Chondrocyte (in vitro differentiated cells): ENCODE results near the gene UVSSA. TPM values are rescaled to one million over a fixed set of nuclear protein-coding genes. Genes with fewer than 3 reads are reported as not detected.

Experiments used
- DNase-seq: peaks from one replicate; pipeline ENCODE4 v3.0.0; 2021; ENCODE audit warnings: mixed read lengths, low spot score
- H3K27ac Mint-ChIP-seq: one replicate; pipeline ENCODE4 v1.8.0; 2021; ENCODE audit warnings: mild to moderate bottlenecking, moderate library complexity, mixed read lengths; ENCODE audit not compliant: unreplicated experiment
- H3K27me3 Mint-ChIP-seq: 2 replicates; pipeline ENCODE4 v1.8.0; 2021; ENCODE audit warnings: low read depth, mixed read lengths
- H3K36me3 Mint-ChIP-seq: 2 replicates; pipeline ENCODE4 v1.8.0; 2021; ENCODE audit warnings: low read depth, mixed read lengths
- H3K4me1 Mint-ChIP-seq: 2 replicates; pipeline ENCODE4 v1.8.0; 2021; ENCODE audit warnings: low read depth, mild to moderate bottlenecking, mixed read lengths
- H3K4me3 Mint-ChIP-seq: one replicate; pipeline ENCODE4 v1.8.0; 2021; ENCODE audit warnings: mild to moderate bottlenecking, moderate library complexity, mixed read lengths; ENCODE audit not compliant: unreplicated experiment
- H3K9me3 Mint-ChIP-seq: 2 replicates; pipeline ENCODE4 v1.8.0; 2021; ENCODE audit warnings: low read depth, mixed read lengths
- total RNA-seq: library from RNA; stranded (reverse); gene quantifications from 3 replicates; pipeline ENCODE4 v1.2.1, GENCODE V29; 2021
- TF ChIP-seq, protein P1 (sequence below): fragments of 200-600 bp; sonication (generic); IDR thresholded peaks from 2 replicates; pipeline ENCODE4 v1.5.0; 2021; ENCODE audit warnings: antibody characterized with exemption, mild to moderate bottlenecking, moderate library complexity

UVSSA gene
- total RNA-seq, 1 donor from 2014 or later, result 20.9 TPM

DNA sequence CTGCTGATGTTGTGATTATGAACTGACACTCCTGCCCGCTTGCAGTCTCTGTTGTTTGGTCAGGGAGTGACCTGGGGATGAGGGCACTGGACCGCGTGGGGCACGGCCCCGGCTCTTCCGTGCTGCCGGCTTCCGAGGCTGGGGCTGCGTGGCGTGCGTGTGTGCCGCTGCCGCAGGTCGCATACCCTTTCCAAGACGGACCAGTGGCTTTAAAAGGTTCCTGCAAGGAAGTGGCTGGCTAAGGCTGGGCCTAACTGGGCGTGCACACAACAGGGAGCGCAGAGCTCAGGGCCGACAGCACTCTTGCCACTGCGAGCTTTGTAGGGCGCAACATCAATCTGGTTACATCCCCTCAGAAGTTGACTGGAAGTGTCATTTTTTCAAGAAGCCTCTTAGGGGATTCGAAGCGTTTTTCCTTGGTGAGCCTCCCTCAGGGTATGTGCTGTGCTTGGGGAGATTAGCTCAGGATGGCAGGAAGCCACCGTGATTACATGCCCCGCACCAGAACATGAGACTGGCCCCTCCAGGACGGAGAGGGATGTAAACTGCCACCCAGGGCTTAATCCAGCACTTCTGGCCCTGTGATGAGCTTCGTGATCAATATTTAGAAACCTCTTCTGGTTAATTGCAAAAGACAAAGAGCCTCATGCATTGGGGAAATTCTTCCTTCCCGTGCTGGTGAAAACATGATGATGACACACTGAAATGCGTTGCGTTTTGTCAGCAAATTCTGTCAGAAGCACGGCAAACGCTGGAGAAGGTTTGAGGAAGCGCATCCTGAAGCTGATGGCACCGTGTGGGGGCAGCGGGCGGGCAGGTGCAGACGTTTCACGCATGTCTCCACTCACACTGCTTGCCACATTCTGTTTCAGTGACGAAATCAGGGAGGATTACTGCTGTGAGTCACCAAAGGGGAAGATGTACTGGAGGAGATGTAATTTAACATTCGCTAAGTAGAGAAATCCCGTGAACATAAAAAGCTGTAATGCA, 46.2 kb upstream of the UVSSA start:
- peaks cover 6% of the 10 kb centered on the region for H3K36me3 Mint-ChIP-seq
- TF ChIP-seq, protein P1, sequence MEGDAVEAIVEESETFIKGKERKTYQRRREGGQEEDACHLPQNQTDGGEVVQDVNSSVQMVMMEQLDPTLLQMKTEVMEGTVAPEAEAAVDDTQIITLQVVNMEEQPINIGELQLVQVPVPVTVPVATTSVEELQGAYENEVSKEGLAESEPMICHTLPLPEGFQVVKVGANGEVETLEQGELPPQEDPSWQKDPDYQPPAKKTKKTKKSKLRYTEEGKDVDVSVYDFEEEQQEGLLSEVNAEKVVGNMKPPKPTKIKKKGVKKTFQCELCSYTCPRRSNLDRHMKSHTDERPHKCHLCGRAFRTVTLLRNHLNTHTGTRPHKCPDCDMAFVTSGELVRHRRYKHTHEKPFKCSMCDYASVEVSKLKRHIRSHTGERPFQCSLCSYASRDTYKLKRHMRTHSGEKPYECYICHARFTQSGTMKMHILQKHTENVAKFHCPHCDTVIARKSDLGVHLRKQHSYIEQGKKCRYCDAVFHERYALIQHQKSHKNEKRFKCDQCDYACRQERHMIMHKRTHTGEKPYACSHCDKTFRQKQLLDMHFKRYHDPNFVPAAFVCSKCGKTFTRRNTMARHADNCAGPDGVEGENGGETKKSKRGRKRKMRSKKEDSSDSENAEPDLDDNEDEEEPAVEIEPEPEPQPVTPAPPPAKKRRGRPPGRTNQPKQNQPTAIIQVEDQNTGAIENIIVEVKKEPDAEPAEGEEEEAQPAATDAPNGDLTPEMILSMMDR, result no peak
- no peaks in the 10 kb centered on the region for H3K9me3 Mint-ChIP-seq
- peak overlapping the region; percentile 41 for H3K27ac Mint-ChIP-seq
- H3K27me3 Mint-ChIP-seq, result no peaks in the 10 kb centered on the region
- DNase-seq, result peak; percentile 74
- H3K4me3 Mint-ChIP-seq, result no peak overlapping the region
- peaks cover 6% of the 10 kb centered on the region for H3K4me1 Mint-ChIP-seq

DNA sequence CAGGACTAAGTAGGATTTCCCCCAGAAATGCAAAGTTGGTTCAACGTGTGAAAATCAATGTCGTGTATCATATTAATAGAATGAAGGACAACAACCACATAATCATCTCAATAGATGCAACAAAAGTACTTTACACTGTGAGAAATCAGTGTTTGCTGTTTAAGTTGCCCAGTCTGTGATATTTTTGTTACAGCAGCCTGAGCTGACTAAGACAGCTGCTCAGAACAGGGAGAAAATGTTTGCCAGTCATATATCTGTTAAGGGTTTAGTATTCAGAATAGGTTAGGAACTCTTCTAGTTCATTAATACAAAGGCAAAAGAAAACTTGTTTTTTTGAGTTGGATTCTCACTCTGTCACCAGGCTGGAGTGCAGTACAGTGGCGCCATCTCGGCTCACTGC, 44.8 kb upstream of the UVSSA start:
- H3K9me3 Mint-ChIP-seq, result no peaks in the 10 kb centered on the region
- H3K4me3 Mint-ChIP-seq, result no peak overlapping the region
- no peak for DNase-seq
- no peaks in the 10 kb centered on the region for H3K27me3 Mint-ChIP-seq
- H3K4me1 Mint-ChIP-seq, result no peaks in the 10 kb centered on the region
- no peak overlapping the region for H3K27ac Mint-ChIP-seq
- H3K36me3 Mint-ChIP-seq, result peaks cover 6% of the 10 kb centered on the region
- TF ChIP-seq, protein P1, result no peak

DNA sequence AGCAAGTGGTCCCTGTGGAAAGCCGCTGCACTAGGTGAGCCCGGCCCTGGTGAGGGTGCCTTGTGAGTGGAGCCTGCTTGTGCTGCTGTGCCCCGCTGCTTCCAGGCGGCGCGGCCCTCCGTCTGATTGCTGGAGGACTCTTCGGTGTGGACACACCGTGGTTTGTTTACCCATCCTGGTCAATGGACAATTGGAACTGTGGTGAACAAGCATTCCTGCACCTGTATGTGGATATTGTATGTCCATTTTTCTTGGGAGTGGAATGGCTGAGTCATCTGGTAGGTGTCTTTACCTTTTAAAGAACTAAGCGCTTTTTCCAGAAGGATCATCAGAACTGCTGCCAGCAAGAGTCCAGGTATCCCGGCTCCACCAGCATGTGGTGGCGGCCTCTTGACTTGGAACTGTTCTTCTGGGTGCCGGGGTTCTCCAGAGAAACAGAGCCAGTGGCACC, 41.7 kb upstream of the UVSSA start:
- H3K27me3 Mint-ChIP-seq, result no peaks in the 10 kb centered on the region
- no peaks in the 10 kb centered on the region for H3K9me3 Mint-ChIP-seq
- no peak overlapping the region for H3K27ac Mint-ChIP-seq
- peak; percentile 84 for DNase-seq
- H3K36me3 Mint-ChIP-seq, result peaks cover 3% of the 10 kb centered on the region
- TF ChIP-seq, protein P1, result no peak
- H3K4me3 Mint-ChIP-seq, result no peak overlapping the region
- H3K4me1 Mint-ChIP-seq, result peaks cover 21% of the 10 kb centered on the region

DNA sequence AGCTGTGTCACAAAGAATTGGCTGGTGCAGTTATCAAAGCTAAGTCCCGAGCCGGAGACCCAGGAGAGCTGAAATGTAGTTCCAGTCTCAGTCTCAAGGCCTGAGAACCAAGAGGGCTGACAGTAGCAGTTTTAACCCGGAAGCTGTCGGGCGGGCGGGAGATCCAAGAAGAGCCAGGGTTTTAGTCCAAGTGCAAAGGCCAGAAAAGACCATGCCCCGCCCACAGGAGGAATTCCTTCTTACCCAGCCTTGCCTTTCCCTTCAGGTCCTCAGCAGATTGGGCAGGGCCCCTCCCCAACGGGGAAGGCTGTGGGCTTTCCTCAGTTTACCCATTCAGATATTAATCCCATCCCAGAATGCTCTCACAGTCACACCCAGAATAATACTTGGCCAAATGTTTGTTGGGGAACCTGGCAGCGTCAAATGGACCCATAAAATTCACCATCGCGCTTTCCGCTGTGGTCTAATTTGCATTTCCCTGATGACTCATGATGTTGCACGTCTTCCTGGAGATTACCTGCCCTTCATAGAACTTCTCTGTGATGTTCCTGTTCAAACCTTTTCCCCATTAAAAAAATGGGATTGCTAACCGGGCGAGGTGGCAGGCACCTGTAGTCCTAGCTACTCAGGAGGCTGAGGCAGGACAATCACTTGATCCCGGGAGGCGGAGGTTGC, 41.1 kb upstream of the UVSSA start:
- Mint-ChIP-seq H3K4me1 (peaks cover 24% of the 10 kb centered on the region), H3K4me3 (no peak overlapping the region), H3K27me3 (no peaks in the 10 kb centered on the region), H3K27ac (peak overlapping the region; percentile 49), H3K36me3 (peaks cover 3% of the 10 kb centered on the region), H3K9me3 (no peaks in the 10 kb centered on the region)
- DNase-seq, result peak; percentile 42
- TF ChIP-seq, protein P1, result no peak
